Measurements from ENCODE around the gene ARHGDIA.

Gene ARHGDIA

GRCh38 chr17:81865358-81865732 is 5.8 kb downstream of the ARHGDIA start:
- no peak for DNase-seq (ENCODE audit: low read depth in 2 of 2)

DNA sequence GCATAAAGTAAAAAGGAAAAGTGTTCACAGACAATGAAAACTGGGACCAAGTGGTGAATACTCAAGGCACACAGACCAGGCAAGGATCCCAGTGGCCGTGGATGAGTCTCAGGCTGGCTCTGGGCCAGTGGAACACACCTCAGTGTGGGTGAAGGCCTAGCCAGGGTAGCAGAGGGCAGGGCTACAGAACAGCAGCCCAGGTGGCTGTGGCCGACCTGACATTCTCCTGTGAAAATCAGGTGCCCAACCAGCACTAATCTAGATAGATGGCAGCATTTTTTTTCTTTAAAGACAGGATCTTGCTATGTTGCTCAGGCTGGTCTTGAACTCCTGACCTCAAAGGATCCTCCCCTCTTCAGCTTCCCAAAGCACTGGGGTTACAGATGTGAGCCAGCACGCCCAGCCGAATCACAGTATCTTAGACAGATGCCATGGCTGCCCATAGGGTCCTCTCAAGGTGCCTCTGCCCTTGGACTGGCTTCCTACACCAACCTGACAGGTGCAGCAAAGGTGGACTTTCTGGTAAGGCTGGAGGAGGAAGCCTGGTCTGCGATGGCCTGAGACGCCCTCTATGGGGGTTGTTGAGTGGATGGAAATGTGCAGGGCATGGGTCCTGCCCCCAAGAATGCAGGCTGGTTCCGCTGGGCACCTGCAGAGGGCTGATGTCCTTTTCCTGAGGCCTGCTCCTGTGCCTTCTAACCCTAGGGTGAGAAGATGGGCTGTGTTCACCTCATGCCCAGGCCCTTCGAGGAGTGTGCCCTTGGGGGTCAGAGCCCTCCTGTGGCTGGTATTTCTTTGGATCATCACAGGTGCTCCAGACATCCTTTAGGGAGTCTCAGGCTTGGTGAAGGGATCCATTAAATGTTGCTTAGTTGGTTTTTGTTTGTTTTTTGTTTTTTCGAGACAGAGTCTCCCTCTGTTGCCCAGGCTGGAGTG is 7.0 kb downstream of the ARHGDIA start:
- DNase-seq (ENCODE audit: low read depth in 2 of 2): no peak

DNA sequence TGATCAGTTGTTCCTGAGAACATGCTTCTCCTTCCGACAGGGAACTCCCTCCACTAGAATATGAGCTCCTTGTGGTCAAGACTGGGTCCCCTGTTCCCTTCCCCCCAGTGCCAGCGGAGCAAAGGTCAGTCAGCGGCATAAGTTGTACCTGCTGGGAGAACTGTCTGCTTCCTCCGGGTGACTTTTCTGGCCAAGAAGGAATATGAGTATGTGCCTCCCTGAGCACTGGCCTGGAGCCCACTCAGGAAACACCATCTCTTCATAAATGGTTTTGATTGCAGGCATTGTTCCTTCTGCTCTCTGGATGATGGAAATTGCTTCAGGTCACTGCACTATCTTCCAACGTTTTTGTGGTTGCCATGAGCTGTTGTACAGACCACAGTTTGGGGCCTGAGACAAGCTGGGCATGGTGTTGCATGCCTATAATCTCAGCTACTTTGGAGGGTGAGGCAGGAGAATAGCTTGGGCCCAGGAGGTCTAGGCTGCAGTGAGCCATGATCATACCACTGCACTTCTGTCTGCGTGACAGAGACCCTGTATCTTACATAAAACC is 7.9 kb downstream of the ARHGDIA start:
- no peak for DNase-seq (ENCODE audit: low read depth in 2 of 2)

DNA sequence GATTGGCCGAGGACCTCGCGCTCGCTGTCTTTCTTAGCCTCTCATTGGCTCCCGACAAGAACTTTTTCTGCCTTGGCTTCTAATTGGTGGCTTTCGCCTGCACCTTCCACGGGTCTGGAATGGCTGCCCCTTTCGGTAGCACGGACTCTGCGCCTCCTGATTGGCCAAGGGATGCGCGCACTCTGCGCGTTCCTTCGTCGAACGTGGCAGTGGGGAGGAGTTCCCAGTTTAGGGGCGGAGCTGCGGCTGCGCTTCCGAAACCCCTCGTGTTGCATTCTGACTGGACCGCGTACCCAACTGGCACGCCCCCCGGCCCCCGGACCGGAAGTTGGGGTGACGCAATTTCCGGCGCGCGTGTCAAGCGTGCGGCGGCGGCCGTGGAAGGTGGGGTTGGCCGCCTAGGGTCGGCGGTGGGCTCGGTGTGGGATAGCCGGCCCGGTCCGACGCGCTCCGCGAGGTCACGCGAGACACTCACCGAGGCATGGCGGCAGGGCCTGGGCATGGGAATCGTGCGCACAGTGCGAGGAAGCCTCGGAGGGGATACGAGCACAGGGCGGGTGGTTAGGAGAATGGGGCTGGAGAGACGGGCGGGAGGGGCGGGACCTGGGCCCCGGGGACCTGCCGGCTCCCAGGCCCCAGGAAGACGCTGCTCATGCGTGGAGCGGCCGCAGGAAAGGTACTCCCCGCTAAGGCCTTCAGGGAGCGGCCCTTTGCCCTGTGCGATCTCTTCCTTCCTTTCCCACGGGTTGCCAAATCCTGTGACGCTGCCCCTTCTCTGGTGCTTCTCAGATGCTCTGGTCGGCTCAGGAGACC is 10.2 kb downstream of the ARHGDIA start:
- peak; percentile 98 for DNase-seq (ENCODE audit: low read depth in 2 of 2)

DNA sequence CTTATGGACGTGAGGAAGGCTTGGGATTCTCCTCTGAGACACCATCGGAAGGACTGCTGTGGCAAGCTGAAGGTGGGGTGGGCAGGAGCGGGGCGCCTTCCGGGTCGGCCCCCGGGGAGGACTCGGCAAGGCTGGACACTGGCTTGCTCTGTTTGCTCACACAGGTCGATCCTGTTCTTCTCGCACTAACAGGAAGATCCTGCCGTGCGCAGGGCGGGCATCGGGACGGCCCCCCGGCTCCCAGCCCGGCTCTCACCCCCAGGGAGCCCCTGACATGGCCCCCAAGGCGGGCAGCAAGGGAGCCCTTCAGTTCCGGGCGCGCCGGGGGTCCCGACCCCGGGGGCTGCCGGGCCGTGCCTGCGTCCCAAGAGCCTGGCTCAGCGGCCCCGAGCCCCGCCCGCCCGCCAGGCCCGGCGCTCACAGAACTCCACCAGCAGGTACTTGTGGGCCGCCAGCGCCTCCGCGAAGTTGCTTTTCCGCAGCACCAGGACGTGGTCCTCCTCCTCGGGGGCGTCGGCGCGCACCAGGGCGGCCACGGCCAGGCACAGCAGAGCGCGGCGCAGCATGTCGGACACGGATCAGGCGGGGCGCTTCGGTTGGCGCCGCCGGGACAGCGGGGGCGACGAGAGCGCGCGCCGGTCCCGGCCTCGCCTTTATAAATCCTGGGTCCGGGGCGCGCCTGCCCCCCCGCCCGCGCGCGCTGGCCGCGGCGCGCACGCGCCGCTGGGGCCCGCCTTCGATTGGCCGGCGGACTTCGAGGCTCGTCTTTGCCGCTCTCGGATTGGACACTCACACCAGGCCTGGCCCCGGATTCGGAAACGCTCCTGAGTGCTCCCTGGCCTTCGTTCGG is 11.0 kb downstream of the ARHGDIA start, which contains the start of gene P4HB:
TSS of gene P4HB (minus strand) at position 630 of the 850 bp plus-strand sequence. CDS start at position 566, 64 bp downstream.
- DNase-seq (ENCODE audit: low read depth in 2 of 2): peak in 1 of 2 experiments; percentile 95

GRCh38 chr17:81858967-81859905 is 11.9 kb downstream of the ARHGDIA start:
- DNase-seq (ENCODE audit: low read depth in 2 of 2): no peak

DNA sequence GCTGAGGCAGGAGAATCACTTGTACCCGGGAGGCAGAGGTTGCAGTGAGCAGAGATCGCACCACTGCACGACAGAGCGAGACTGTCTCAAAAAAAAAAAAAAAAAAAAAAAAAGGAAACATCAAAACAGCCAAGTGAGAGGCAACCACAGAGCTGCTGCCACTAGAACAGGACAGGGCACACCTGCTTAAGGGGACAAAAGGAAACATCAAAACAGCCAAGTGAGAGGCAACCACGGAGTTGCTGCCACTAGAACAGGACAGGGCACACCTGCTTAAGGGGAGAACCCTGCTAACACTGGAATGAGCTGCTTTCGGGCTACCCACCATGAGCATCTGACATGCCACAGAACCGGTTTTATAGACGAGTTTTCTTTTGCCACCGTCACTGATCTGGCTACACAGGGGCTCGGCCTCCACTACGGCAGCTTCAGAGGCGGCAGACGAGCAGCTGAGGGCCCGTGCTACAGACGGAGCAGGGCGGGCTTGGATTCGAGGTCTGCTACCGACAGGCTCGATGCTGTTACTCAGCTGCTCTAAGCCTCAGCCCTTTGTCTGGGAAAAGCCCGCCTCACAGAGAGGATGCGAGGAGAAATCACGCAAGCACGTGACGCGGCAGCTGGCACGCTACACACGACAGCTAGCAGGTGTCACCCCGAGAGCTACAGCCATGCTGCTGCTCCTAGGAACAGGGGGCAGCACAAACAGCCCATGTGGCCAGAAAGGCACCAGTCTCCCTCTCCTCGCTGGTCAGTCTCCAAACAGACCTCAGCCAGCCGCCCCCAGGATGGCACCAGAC is 12.8 kb downstream of the ARHGDIA start:
- DNase-seq (ENCODE audit: low read depth in 2 of 2): no peak

GRCh38 chr17:81854974-81855774 is 16.0 kb downstream of the ARHGDIA start:
- DNase-seq (ENCODE audit: low read depth in 2 of 2): no peak

DNA sequence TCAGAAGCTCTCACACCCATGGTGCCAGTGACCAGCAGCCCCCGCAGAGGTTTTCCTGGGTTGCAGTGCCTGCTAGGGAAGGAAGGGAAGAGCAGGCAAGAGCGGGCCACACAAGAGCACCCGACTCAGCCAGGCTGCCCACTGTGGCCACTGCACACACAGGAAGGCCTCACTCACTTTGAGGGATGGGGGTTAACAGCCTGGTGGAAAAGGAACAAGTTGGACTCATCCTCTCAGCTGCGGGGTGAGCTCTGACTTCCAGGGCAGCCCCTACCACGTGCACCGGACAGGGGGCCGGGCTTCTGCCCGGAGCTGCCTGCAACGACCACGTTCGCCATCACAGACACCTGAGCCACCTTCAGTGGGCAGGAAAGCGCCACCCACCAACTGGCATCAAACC is 18.9 kb downstream of the ARHGDIA start:
- DNase-seq (ENCODE audit: low read depth in 2 of 2): no peak

DNA sequence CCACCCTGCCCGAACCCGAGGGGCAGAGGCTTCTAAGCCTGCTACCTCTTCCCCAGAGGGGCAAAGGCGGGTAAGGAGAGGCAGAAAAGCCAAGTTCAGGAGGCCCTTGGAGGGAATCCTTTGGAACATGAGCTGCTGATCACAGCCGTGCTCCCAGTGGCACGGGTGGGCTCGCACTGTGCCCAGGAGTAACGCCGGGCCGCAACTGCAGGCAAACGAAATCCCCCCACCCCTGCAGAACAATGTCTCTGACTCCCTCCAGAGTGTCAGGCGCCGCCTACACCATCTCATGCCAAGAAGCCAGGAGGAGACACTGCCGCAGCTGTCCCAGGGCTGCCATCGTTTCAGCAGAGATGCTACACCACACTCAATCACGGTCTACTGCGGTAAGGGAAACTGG is 19.7 kb downstream of the ARHGDIA start:
- DNase-seq (ENCODE audit: low read depth in 2 of 2): no peak

GRCh38 chr17:81849457-81849856 is 21.7 kb downstream of the ARHGDIA start:
- no peak for DNase-seq (ENCODE audit: low read depth in 2 of 2)

DNA sequence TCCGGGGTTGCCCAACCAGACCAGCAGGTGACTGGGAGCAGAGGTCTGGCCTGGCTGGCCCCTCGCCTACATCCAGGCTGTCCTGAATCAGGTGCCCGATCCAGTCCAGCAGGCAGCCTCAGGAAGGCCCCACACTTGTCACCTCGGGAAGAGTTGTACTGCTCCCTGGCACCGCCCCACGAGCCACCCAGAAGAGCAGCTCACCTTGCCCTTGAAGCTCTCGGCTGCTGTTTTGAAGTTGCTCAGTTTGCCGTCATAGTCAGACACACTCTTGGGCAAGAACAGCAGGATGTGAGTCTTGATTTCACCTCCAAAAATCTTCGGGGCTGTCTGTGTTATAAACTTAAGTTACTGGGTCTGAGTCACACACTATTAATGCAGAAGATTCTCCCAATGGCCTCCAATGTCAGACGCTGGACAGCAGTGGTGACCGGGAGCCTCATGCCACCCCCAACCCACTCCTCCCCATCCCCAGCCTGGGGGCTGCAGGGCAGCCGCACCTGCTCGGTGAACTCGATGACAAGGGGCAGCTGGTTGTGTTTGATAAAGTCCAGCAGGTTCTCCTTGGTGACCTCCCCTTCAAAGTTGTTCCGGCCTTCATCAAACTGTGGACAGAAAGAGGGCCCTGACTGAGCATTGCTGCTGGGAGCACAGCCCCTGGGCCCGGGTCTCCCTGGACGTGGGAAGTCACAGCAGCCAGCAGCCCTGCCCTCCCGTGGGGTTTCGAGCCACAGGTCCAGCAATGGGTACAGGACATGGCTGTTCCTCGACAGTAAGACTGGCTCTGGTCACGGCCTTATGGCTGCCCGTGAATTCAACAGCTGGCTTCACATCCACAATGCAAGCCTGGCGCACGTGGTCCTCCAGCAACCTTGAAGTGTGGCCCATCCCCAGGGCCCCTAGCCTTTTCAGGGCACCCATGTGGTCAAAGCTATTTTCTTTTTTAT is 24.1 kb downstream of the ARHGDIA start:
- DNase-seq (ENCODE audit: low read depth in 2 of 2): no peak

DNA sequence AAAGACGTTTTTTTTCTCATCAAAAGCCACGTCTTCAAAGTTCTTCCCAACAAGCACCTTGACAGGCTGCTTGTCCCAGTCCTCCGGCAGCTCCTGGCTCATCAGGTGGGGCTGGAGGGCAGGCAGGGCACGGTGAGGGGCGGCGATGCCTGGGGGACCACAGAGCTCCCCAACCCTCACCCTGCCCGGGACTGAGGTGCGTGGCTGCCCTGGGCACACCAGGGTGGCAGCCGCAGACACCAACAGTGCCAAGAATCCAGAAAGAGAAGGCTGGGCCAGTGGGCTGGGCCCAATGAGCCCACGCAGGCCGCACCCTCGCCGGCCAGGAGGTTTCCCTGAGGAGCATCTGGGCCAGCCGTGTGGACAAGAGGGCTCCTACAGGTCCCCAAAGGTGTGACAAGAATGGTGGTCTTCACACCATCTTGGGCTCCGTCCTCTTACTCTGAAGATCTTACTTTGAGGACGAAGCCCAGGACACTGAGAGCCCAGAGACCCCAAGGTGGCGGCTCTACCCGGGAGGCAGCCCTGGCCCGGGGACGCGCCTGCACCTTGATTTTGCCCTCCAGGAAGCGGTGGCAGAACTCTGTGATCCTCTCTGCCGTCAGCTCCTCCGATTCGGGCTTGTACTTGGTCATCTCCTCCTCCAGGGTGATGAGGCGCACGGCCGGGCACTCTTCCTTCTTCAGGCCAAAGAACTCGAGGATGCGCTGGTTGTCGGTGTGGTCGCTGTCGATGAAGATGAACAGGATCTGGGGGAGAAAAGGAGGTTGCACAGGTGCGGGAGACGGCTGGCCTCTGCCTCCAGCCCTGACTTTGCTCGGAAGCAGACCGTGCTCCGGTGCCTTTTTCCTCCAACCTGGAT is 25.0 kb downstream of the ARHGDIA start:
- no peak for DNase-seq (ENCODE audit: low read depth in 2 of 2)

- no peak for DNase-seq (ENCODE audit: low read depth in 2 of 2)
These were observed 25.8 kb downstream of the ARHGDIA start for GRCh38 chr17:81845361-81845760.

- DNase-seq (ENCODE audit: low read depth in 2 of 2): no peak
These were observed 26.2 kb downstream of the ARHGDIA start for GRCh38 chr17:81844887-81845286.

GRCh38 chr17:81844327-81844851 is 26.7 kb downstream of the ARHGDIA start:
- DNase-seq (ENCODE audit: low read depth in 2 of 2): no peak

Measured in stimulated activated CD4-positive, alpha-beta T cell treated with anti-CD3 and anti-CD28 coated beads, Interleukin-12 subunit alpha, Interleukin-12 subunit beta, amount 100 ng/mL, for 24 hours (primary cell).